OCI-LY7 (cell line): ENCODE measurements around the gene IGFBP3. TPM values are rescaled to one million over a fixed set of nuclear protein-coding genes. Genes with fewer than 3 reads are reported as not detected.

ENCODE experiments used
- BruUV-seq: library from RNA; stranded (reverse); fragments of 400-500 nt; replicated peaks from 2 replicates; lab custom pipeline; 2021; lab: Mats Ljungman, UMichigan
- CTCF ChIA-PET: fragments of 300-600 bp; sonication (Branson Sonifier 250); formaldehyde crosslinking; loops from one replicate; lab custom pipeline; 2022; ENCODE audit warnings: antibody characterized with exemption; ENCODE audit not compliant: unreplicated experiment; lab: Charles Lee
- POLR2A ChIA-PET: fragments of 300-600 bp; sonication (Branson Sonifier 250); formaldehyde crosslinking; loops from one replicate; lab custom pipeline; 2022; ENCODE audit warnings: antibody characterized with exemption; lab: Charles Lee
- DNase-seq: peaks from one replicate; pipeline ENCODE4 v3.0.0-alpha.2; 2015; ENCODE audit warnings: low spot score
- H2AFZ ChIP-seq: fragments of 200-600 bp; sonication (generic), shearing (Covaris generic); 2 replicates; pipeline ENCODE4 v1.6.1; 2014; ENCODE audit warnings: mild to moderate bottlenecking, antibody characterized with exemption, low read length, moderate library complexity
- H3K27ac ChIP-seq: fragments of 200-600 bp; sonication (generic); 2 replicates; pipeline ENCODE4 v1.5.1; 2014; ENCODE audit warnings: mixed run types, low read depth, mild to moderate bottlenecking, moderate library complexity, low read length, inconsistent platforms; ENCODE audit not compliant: poor library complexity, severe bottlenecking
- H3K36me3 ChIP-seq: fragments of 200-600 bp; sonication (generic); 2 replicates; pipeline ENCODE4 v1.6.1; 2014; ENCODE audit warnings: mild to moderate bottlenecking, antibody characterized with exemption, low read length, moderate library complexity, mixed read lengths; ENCODE audit not compliant: insufficient read depth
- H3K4me1 ChIP-seq: fragments of 200-600 bp; sonication (generic); 2 replicates; pipeline ENCODE4 v1.5.1; 2014; ENCODE audit warnings: mild to moderate bottlenecking, low read length; ENCODE audit not compliant: insufficient read depth, poor library complexity, severe bottlenecking
- H3K4me2 ChIP-seq: fragments of 200-600 bp; sonication (generic); 2 replicates; pipeline ENCODE4 v1.6.1; 2014; ENCODE audit warnings: mild to moderate bottlenecking, low read length
- H3K4me3 ChIP-seq: fragments of 200-600 bp; sonication (generic); 2 replicates; pipeline ENCODE4 v1.5.1; 2014; ENCODE audit warnings: mild to moderate bottlenecking, low read depth, low read length; ENCODE audit not compliant: poor library complexity, severe bottlenecking
- H3K79me2 ChIP-seq: fragments of 200-600 bp; sonication (generic); 2 replicates; pipeline ENCODE4 v1.6.1; 2016; ENCODE audit warnings: low read depth, mild to moderate bottlenecking, low read length, moderate library complexity, mixed read lengths; ENCODE audit not compliant: insufficient read depth
- H3K9me2 ChIP-seq: fragments of 200-600 bp; sonication (generic); 2 replicates; pipeline ENCODE4 v1.6.1; 2016; ENCODE audit warnings: mild to moderate bottlenecking, low read length, mixed read lengths; ENCODE audit not compliant: insufficient read depth
- H3K9me3 ChIP-seq: fragments of 200-600 bp; sonication (generic); 2 replicates; pipeline ENCODE4 v1.6.1; 2014; ENCODE audit warnings: mild to moderate bottlenecking, mixed run types, low read length, mixed read lengths
- H4K20me1 ChIP-seq: fragments of 200-600 bp; sonication (generic); 2 replicates; pipeline ENCODE4 v1.6.1; 2014; ENCODE audit warnings: mild to moderate bottlenecking, antibody characterized with exemption, low read length, moderate library complexity, mixed read lengths; ENCODE audit not compliant: insufficient read depth
- EZH2phosphoT487 ChIP-seq: fragments of 200-600 bp; sonication (generic); IDR thresholded peaks from 2 replicates; pipeline ENCODE4 v1.6.1; 2018; ENCODE audit warnings: low read depth, borderline replicate concordance, mild to moderate bottlenecking, mixed run types, antibody characterized with exemption, low read length, moderate library complexity, mixed read lengths
- intact Hi-C: fragments of 100-400 bp; cut with micrococcal nuclease; formaldehyde crosslinking; loops from one replicate; pipeline ENCODE4 v1.10.0; 2022; ENCODE audit not compliant: unreplicated experiment
- total RNA-seq, 2 experiments: library from RNA; depleted of rRNA in 1 of 2; stranded (reverse); fragments of >200 nt in 1 of 2; shearing (Covaris generic) in 1 of 2; gene quantifications; 2 replicates each; pipeline ENCODE4 v1.2.3, GENCODE V29; 2014 to 2022
- TF ChIP-seq, protein P1 (sequence below): fragments of 200-600 bp; sonication (generic); conservative IDR thresholded peaks from 2 replicates; pipeline ENCODE4 v1.5.1; 2014; ENCODE audit warnings: mild to moderate bottlenecking, antibody characterized with exemption, low read length, moderate library complexity, mixed read lengths

Gene IGFBP3
- total RNA-seq, 2 experiments from 2014 or later, result not detected

DNA sequence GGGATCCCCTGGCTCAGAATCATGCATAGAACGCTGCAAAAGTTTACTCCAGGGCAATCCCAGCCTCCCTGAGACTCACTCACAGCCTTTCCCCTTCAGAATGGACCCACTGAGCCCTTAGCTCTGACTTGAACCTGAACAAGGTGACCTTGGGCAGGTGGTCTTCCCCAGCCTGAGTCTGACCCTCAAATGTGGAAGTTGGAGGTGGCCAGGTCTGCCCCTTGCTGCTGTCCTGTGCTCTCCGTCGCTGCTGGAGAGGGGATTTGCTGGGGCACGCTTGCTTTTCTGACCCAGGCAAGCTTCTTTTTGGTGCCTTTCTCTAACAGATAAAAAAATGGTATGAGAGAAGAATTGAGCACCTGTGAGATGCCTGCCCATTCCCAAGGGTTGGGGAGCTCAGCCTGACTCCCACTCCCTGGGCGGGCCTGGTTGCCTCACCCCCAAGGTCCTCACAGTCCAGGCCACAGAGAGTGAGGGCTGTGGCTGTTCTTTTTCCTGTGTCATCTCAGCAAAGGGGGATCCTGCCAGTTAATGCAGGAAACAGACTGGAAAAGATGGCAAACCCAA lies 46.6 kb upstream of the IGFBP3 start:
- BruUV-seq, result no TSS peak
- H3K9me3 ChIP-seq, result no peaks in the 10 kb centered on the region
- CTCF ChIA-PET, result interaction anchor here (0.6 kb wide), 1 partner anchor 61 kb away, joined by 4 read pairs; no protein-coding TSS in a partner anchor
- no peak overlapping the region for H2AFZ ChIP-seq
- H3K4me2 ChIP-seq, result no peak overlapping the region
- intact Hi-C loops, result no loop called here
- no peak overlapping the region for H3K27ac ChIP-seq
- DNase-seq, result no peak
- H4K20me1 ChIP-seq, result no peaks in the 10 kb centered on the region
- no peak overlapping the region for H3K4me3 ChIP-seq
- no peak for TF ChIP-seq EZH2phosphoT487
- TF ChIP-seq, protein P1, sequence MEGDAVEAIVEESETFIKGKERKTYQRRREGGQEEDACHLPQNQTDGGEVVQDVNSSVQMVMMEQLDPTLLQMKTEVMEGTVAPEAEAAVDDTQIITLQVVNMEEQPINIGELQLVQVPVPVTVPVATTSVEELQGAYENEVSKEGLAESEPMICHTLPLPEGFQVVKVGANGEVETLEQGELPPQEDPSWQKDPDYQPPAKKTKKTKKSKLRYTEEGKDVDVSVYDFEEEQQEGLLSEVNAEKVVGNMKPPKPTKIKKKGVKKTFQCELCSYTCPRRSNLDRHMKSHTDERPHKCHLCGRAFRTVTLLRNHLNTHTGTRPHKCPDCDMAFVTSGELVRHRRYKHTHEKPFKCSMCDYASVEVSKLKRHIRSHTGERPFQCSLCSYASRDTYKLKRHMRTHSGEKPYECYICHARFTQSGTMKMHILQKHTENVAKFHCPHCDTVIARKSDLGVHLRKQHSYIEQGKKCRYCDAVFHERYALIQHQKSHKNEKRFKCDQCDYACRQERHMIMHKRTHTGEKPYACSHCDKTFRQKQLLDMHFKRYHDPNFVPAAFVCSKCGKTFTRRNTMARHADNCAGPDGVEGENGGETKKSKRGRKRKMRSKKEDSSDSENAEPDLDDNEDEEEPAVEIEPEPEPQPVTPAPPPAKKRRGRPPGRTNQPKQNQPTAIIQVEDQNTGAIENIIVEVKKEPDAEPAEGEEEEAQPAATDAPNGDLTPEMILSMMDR, result no peak
- H3K79me2 ChIP-seq, result no peaks in the 10 kb centered on the region
- no peaks in the 10 kb centered on the region for H3K9me2 ChIP-seq
- no peaks in the 10 kb centered on the region for H3K4me1 ChIP-seq
- POLR2A ChIA-PET, result interaction anchor here (0.6 kb wide), 1 partner anchor 94 kb away, joined by 7 read pairs; no protein-coding TSS in a partner anchor
- H3K36me3 ChIP-seq, result no peaks in the 10 kb centered on the region

DNA sequence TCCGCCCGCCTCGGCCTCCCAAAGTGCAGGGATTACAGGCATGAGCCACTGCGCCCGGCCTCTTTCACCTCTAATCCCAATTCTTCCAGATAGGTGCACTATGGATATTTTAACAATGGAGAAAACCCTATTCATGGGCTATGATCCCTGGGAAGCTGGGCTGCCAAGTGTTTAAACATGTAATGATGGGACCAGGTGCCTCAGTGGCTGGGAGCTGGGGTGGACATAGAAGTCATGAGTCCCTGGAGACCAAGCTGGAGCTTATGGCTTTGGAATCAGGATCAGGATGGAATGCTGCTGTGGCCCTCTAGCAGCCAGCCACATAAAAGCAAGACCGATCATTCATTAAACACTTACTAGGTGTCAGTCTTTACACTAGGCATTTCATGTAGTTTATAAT lies 41.8 kb upstream of the IGFBP3 start:
- CTCF ChIA-PET, result no interaction called here
- Histone ChIP-seq H3K4me1 (no peaks in the 10 kb centered on the region), H3K79me2 (no peaks in the 10 kb centered on the region), H2AFZ (no peak overlapping the region), H4K20me1 (no peaks in the 10 kb centered on the region), H3K9me3 (no peaks in the 10 kb centered on the region), H3K4me3 (no peak overlapping the region), H3K27ac (no peak overlapping the region), H3K9me2 (no peaks in the 10 kb centered on the region), H3K36me3 (no peaks in the 10 kb centered on the region), H3K4me2 (no peak overlapping the region)
- intact Hi-C loops, result no loop called here
- no TSS peak for BruUV-seq
- TF ChIP-seq EZH2phosphoT487, result no peak
- TF ChIP-seq, protein P1, result no peak
- POLR2A ChIA-PET, result no interaction called here
- DNase-seq, result no peak

DNA sequence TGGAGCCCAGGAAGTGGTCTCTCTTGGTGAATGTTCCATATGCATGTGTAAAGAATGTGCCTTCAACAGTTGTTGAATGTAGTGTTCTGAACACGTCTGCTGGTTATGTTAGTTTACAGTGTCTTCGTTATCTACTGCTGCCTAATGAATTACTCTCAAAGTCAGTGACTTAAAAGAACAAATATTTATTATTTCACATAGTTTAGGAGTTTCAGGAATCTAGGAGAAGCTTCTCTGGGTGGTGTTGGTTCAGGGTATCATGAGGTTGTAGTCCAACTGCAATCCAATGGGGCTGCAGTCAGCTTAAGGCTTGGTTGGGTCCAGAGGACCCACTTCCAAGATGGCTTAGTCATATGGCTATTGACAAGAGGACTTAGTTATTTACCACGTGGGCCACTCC lies 36.6 kb upstream of the IGFBP3 start:
- Histone ChIP-seq H2AFZ (no peak overlapping the region), H3K4me2 (no peak overlapping the region), H3K9me3 (no peaks in the 10 kb centered on the region), H3K36me3 (no peaks in the 10 kb centered on the region), H3K4me1 (no peaks in the 10 kb centered on the region), H3K27ac (no peak overlapping the region), H3K79me2 (no peaks in the 10 kb centered on the region), H4K20me1 (no peaks in the 10 kb centered on the region), H3K9me2 (no peaks in the 10 kb centered on the region), H3K4me3 (no peak overlapping the region)
- ChIA-PET POLR2A (no interaction called here), CTCF (no interaction called here)
- no peak for DNase-seq
- BruUV-seq, result no TSS peak
- TF ChIP-seq, protein P1, result no peak
- TF ChIP-seq EZH2phosphoT487, result no peak
- intact Hi-C loops, result no loop called here
